Left lung (tissue), 10 donors: ENCODE measurements around the gene TECTB. TPM values are rescaled to one million over a fixed set of nuclear protein-coding genes. Genes with fewer than 3 reads are reported as not detected.
A peak's percentile ranks its signal among the peaks of the same experiment; 100 is the strongest.

ENCODE experiments used
- ATAC-seq: fragments of 200-7000 bp; cut with Tn5 transposase; one replicate; pipeline ENCODE4 v1.9.1; 2020; ENCODE audit warnings: moderate library complexity
- DNase-seq, 4 donors: peaks; one replicate each; pipeline ENCODE4 v3.0.0-alpha.2; 2013 to 2020
- H3K27ac ChIP-seq, 2 donors: fragments of 200-600 bp; sonication (generic) in 1 of 2; one replicate each; pipeline versions ENCODE4 v1.5.0 to v1.8.0; 2020 to 2021
- H3K27me3 ChIP-seq, 2 donors: fragments of 200-600 bp; sonication (generic) in 1 of 2; one replicate each; pipeline versions ENCODE4 v1.5.0 to v1.8.0; 2020 to 2021
- H3K36me3 ChIP-seq, 2 donors: fragments of 200-600 bp; sonication (generic) in 1 of 2; one replicate each; pipeline versions ENCODE4 v1.5.0 to v1.8.0; 2020 to 2021
- H3K4me1 ChIP-seq, 2 donors: fragments of 200-600 bp; one replicate each; pipeline ENCODE4 v1.8.0; 2021
- H3K4me3 ChIP-seq, 2 donors: fragments of 200-600 bp; sonication (generic) in 1 of 2; one replicate each; pipeline versions ENCODE4 v1.5.0 to v1.8.0; 2020 to 2021; ENCODE audit warnings: mild to moderate bottlenecking in 1 of 2
- H3K9me3 ChIP-seq, 2 donors: fragments of 200-600 bp; sonication (generic) in 1 of 2; one replicate each; pipeline versions ENCODE4 v1.5.0 to v1.8.0; 2020 to 2021
- intact Hi-C, 2 donors: fragments of 100-400 bp; cut with DNase I; formaldehyde crosslinking; loops; one replicate each; pipeline versions ENCODE4 v1.11.2 to v1.14.2; 2022
- polyA plus RNA-seq, 6 donors: library from polyadenylated mRNA; unstranded; fragments of 120-200 nt; gene quantifications; one replicate each; pipeline ENCODE4 v1.2.1, GENCODE V29; 2013; ENCODE audit not compliant: insufficient read length in 6 of 6
- total RNA-seq, 2 donors: library from RNA; stranded (reverse); fragmentation: NEBNext Ultra II Directional; extraction: Animal tissue kit (Norgen Biotek cat#: 25700); gene quantifications; one replicate each; pipeline ENCODE4 v1.2.1, GENCODE V29; 2021
- TF ChIP-seq, protein P1 (sequence below), 2 donors: fragments of 200-600 bp; sonication (generic) in 1 of 2; IDR thresholded peaks; one replicate each; pipeline versions ENCODE4 v1.5.0 to v1.8.0; 2021; ENCODE audit warnings: antibody characterized with exemption in 2 of 2
- donor health status: DM: no; HTN: yes; CAD: no.
- donor health status: DM: no; HTN: no; CAD: no.

Gene TECTB
- total and polyA plus RNA-seq, 8 donors, result not detected

- Histone ChIP-seq H3K4me3 (no peak overlapping the region), H3K9me3 (no peaks in the 10 kb centered on the region), H3K27me3 (no peaks in the 10 kb centered on the region), H3K27ac (no peak overlapping the region), H3K36me3 (no peaks in the 10 kb centered on the region), H3K4me1 (no peaks in the 10 kb centered on the region)
- DNase-seq (no peak), ATAC-seq (no peak)
- intact Hi-C loops, result no loop called here
- TF ChIP-seq, protein P1, sequence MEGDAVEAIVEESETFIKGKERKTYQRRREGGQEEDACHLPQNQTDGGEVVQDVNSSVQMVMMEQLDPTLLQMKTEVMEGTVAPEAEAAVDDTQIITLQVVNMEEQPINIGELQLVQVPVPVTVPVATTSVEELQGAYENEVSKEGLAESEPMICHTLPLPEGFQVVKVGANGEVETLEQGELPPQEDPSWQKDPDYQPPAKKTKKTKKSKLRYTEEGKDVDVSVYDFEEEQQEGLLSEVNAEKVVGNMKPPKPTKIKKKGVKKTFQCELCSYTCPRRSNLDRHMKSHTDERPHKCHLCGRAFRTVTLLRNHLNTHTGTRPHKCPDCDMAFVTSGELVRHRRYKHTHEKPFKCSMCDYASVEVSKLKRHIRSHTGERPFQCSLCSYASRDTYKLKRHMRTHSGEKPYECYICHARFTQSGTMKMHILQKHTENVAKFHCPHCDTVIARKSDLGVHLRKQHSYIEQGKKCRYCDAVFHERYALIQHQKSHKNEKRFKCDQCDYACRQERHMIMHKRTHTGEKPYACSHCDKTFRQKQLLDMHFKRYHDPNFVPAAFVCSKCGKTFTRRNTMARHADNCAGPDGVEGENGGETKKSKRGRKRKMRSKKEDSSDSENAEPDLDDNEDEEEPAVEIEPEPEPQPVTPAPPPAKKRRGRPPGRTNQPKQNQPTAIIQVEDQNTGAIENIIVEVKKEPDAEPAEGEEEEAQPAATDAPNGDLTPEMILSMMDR (IDR thresholded peaks at IDR 0.05), result no peak
Observed at GRCh38 chr10:112269266-112269665, 13.9 kb upstream of the TECTB start.

- no peak overlapping the region for H3K4me3 ChIP-seq
- TF ChIP-seq, protein P1 (IDR thresholded peaks at IDR 0.05), result no peak
- H3K9me3 ChIP-seq, result no peaks in the 10 kb centered on the region
- no peak for ATAC-seq
- no peak overlapping the region for H3K27ac ChIP-seq
- no peak for DNase-seq
- no peaks in the 10 kb centered on the region for H3K27me3 ChIP-seq
- H3K4me1 ChIP-seq, result no peaks in the 10 kb centered on the region
- intact Hi-C loops, result no loop called here
- no peaks in the 10 kb centered on the region for H3K36me3 ChIP-seq
Observed at GRCh38 chr10:112271982-112272381, 11.2 kb upstream of the TECTB start.

GRCh38 chr10:112274831-112275230 is 8.4 kb upstream of the TECTB start:
- Histone ChIP-seq H3K36me3 (no peaks in the 10 kb centered on the region), H3K4me1 (no peaks in the 10 kb centered on the region), H3K27ac (no peak overlapping the region), H3K27me3 (no peaks in the 10 kb centered on the region), H3K9me3 (no peaks in the 10 kb centered on the region), H3K4me3 (no peak overlapping the region)
- ATAC-seq (no peak), DNase-seq (no peak)
- intact Hi-C loops, result no loop called here
- TF ChIP-seq, protein P1 (IDR thresholded peaks at IDR 0.05), result no peak

GRCh38 chr10:112275512-112276245 is 7.5 kb upstream of the TECTB start:
- no peaks in the 10 kb centered on the region for H3K9me3 ChIP-seq
- TF ChIP-seq, protein P1 (IDR thresholded peaks at IDR 0.05), result no peak
- H3K4me3 ChIP-seq, result no peak overlapping the region
- DNase-seq, result no peak
- intact Hi-C loops, result no loop called here
- peak; percentile 73 for ATAC-seq
- H3K27ac ChIP-seq, result no peak overlapping the region
- H3K4me1 ChIP-seq, result no peaks in the 10 kb centered on the region
- no peaks in the 10 kb centered on the region for H3K36me3 ChIP-seq
- H3K27me3 ChIP-seq, result no peaks in the 10 kb centered on the region

DNA sequence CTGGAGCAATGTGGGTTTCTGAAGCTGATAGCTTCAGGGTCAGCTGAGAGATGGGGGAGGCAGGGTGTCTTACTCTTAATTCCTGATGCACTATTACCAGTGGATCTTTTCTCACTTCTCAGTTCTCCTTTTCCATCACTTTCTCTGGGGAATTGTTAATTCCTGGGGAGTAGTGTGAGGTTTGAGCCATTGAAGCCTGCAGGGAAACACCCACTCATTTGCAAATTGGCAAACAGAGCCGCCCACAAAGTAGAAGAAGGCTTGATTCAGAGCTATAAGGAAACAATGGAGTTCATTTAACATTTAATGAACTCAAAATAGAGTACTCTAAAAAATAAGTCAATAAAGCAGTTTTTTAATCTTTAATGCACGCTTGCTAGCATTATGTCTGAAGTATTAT is 4.3 kb upstream of the TECTB start:
- peak; percentile 38 for ATAC-seq
- H3K4me3 ChIP-seq, result no peak overlapping the region
- H3K36me3 ChIP-seq, result no peaks in the 10 kb centered on the region
- intact Hi-C loops, result no loop called here
- H3K9me3 ChIP-seq, result no peaks in the 10 kb centered on the region
- TF ChIP-seq, protein P1 (IDR thresholded peaks at IDR 0.05), result no peak
- no peak for DNase-seq
- no peaks in the 10 kb centered on the region for H3K4me1 ChIP-seq
- H3K27ac ChIP-seq, result no peak overlapping the region
- H3K27me3 ChIP-seq, result peaks cover 0 to 7% of the 10 kb centered on the region in 2 donors
